ENCODE data around the gene PGAP6. TPM values are rescaled to one million over a fixed set of nuclear protein-coding genes. Genes with fewer than 3 reads are reported as not detected.

The PGAP6 gene
- total and polyA plus RNA-seq, 12 donors = 18.2 to 66.7 (median 42.3) TPM

DNA sequence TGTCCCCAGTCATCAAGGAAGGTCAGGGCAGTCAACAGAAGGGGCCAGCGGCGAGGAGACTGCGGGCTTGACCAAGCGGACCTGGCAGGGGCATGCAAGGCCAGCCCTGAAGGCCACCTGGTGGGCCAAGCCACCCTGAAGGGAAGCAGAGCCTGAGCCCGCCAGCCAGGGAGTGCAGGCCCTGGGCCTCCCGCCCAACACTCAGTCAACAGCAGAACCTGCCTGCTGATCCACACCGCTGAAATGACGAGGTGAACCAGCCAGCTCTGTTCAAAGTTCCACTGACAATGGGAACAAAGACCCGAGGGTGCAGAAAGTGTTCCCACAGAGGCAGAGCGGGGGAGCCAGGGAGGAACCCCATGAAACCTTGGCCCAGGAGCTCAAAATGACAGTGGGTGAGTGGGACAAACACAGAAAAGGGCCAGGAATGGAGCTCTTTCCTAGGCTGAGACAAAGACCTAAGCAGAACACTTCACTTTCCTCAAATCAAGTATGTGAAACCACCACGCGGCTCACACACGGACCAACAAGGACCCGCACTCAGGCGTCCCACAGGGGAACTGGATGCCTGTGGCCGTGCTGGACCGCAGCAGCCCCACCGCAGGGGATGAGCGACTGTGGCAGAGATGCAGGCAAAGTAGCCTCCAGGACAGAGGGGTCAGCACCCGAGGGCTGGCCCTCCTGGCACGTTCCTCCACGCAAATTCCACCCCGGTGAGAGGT, 41.2 kb downstream of the PGAP6 start:
- Histone ChIP-seq H3K4me1 (replicated peaks in 1 of 2) (peaks cover 9 to 11% of the 10 kb centered on the region in 2 donors), H3K36me3 (replicated peaks in 1 of 2) (peaks cover 0 to 3% of the 10 kb centered on the region in 2 donors), H3K27me3 (no peaks in the 10 kb centered on the region), H3K4me3 (no peak overlapping the region), H3K9me3 (replicated peaks in 1 of 3) (no peaks in the 10 kb centered on the region), H3K27ac (no peak overlapping the region)
- WGBS, 4 donors = 88 to 93% (median 90%) methylated on average over 10 to 23 of the region's 23 CpGs
- intact Hi-C loops (cut with DNase I) = no loop called here
- no peak for DNase-seq
- TF ChIP-seq, protein P1, sequence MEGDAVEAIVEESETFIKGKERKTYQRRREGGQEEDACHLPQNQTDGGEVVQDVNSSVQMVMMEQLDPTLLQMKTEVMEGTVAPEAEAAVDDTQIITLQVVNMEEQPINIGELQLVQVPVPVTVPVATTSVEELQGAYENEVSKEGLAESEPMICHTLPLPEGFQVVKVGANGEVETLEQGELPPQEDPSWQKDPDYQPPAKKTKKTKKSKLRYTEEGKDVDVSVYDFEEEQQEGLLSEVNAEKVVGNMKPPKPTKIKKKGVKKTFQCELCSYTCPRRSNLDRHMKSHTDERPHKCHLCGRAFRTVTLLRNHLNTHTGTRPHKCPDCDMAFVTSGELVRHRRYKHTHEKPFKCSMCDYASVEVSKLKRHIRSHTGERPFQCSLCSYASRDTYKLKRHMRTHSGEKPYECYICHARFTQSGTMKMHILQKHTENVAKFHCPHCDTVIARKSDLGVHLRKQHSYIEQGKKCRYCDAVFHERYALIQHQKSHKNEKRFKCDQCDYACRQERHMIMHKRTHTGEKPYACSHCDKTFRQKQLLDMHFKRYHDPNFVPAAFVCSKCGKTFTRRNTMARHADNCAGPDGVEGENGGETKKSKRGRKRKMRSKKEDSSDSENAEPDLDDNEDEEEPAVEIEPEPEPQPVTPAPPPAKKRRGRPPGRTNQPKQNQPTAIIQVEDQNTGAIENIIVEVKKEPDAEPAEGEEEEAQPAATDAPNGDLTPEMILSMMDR (IDR thresholded peaks at IDR 0.05) = no peak
- TF ChIP-seq POLR2A (IDR thresholded peaks at IDR 0.05) = no peak

DNA sequence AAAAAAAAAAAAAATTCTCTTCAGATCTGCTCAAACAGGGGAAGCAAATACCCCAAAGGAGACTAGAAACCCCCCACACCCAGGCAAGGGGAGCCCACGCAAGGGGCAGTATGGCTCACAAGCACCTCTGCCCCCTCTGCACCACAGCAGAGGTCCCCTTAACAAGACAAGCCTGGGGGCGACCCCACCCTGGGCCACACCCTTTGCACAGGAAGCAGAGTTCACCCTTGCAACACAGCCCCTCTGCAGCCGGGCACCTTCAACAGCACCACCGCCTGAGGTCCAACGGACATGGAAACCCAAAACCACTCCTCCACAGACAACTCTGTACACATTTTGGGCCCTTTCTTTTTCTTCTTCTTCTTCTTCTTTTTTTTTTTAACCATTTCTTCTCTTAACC, 42.1 kb downstream of the PGAP6 start:
- Histone ChIP-seq H3K27me3 (no peaks in the 10 kb centered on the region), H3K9me3 (replicated peaks in 1 of 3) (no peaks in the 10 kb centered on the region), H3K27ac (no peak overlapping the region), H3K4me3 (no peak overlapping the region), H3K36me3 (replicated peaks in 1 of 2) (no peaks in the 10 kb centered on the region), H3K4me1 (replicated peaks in 1 of 2) (peaks cover 9 to 11% of the 10 kb centered on the region in 2 donors)
- no peak for DNase-seq
- WGBS, 4 donors = 70 to 80% (median 71%) methylated on average over 5 of the region's 5 CpGs
- TF ChIP-seq, protein P1 (IDR thresholded peaks at IDR 0.05) = no peak
- no peak for TF ChIP-seq POLR2A (IDR thresholded peaks at IDR 0.05)
- intact Hi-C loops (cut with DNase I) = no loop called here

DNA sequence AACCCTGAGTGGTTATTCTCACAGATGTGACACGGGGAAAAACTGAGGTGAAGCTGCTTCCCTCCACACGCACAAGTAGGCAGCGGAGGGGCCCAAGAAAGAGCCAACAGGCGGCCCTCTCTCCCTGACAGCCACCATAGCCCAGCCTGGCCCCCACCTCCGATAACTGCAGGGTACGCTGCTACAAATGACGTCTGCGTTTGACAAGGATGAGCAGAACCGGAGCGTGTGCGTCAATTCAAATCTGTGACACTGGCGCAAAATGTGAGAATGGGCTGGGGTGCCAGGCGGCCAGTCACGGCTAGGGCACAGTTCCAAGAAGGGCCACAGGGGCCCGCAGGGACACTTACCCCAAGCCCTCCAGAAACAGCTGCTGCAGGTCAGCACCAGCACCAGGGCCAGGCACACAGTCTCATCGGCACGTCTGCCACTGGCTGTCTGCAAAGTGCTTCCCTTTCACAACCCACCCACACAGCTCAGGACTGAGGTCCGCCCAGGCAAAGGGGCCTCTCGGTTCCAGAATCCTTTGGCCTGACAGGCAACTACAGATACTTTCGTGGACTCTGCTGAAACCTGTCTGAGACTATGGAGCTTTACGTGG, 43.7 kb downstream of the PGAP6 start:
- Histone ChIP-seq H3K9me3 (replicated peaks in 1 of 3) (no peaks in the 10 kb centered on the region), H3K36me3 (replicated peaks in 1 of 2) (no peaks in the 10 kb centered on the region), H3K4me1 (replicated peaks in 1 of 2) (peaks cover 6 to 9% of the 10 kb centered on the region in 2 donors), H3K27ac (no peak overlapping the region), H3K4me3 (no peak overlapping the region), H3K27me3 (no peaks in the 10 kb centered on the region)
- WGBS, 4 donors = 80 to 88% (median 84%) methylated on average over 10 to 21 of the region's 21 CpGs
- intact Hi-C loops (cut with DNase I) = no loop called here
- DNase-seq = no peak
- TF ChIP-seq, protein P1 (IDR thresholded peaks at IDR 0.05) = no peak
- TF ChIP-seq POLR2A (IDR thresholded peaks at IDR 0.05) = no peak

DNA sequence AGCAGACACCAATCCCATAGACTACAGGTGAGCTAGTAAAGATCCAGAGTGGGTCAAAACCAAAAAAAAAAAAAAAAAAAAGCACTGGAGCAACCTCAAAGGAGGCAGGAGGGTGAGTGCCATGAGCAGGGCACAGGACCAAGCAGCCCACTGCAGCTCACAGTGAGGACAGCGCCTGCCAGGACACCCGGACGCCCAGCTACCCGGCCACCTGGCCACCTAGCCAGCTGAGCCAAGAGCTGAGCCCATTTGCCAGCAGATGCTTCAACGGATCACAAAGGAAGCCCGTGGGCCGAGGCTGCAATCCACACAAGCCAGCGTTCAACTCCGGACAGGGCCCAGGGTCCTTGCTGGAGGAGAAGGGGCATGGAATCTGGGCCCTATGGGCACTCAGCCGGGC, 44.3 kb downstream of the PGAP6 start:
- DNase-seq = no peak
- 81 to 91% (median 90%) methylated on average over 4 to 10 of the region's 10 CpGs for WGBS, 4 donors
- Histone ChIP-seq H3K36me3 (replicated peaks in 1 of 2) (no peaks in the 10 kb centered on the region), H3K9me3 (replicated peaks in 1 of 3) (no peaks in the 10 kb centered on the region), H3K4me3 (no peak overlapping the region), H3K27ac (no peak overlapping the region), H3K27me3 (no peaks in the 10 kb centered on the region), H3K4me1 (replicated peaks in 1 of 2) (peaks cover 0 to 3% of the 10 kb centered on the region in 2 donors)
- TF ChIP-seq, protein P1 (IDR thresholded peaks at IDR 0.05) = no peak
- TF ChIP-seq POLR2A (IDR thresholded peaks at IDR 0.05) = no peak
- intact Hi-C loops (cut with DNase I) = no loop called here

Data from adrenal gland (tissue), 12 donors.